Panc1 (cell line): ENCODE data around the gene LDLRAD4. TPM values are rescaled to one million over a fixed set of nuclear protein-coding genes. Genes with fewer than 3 reads are reported as not detected.

Source experiments
- ATAC-seq: fragments of 200-7000 bp; cut with Tn5 transposase; 2 replicates; pipeline ENCODE4 v1.9.1; 2020; ENCODE audit warnings: mild to moderate bottlenecking, moderate library complexity
- BruUV-seq: library from RNA; stranded (reverse); fragments of 400-500 nt; replicated peaks from 2 replicates; lab custom pipeline; 2021; lab: Mats Ljungman, UMichigan
- CTCF ChIA-PET: fragments of 300-600 bp; sonication (Branson Sonifier 250); formaldehyde crosslinking; loops from one replicate; lab custom pipeline; 2022; ENCODE audit warnings: antibody characterized with exemption; lab: Charles Lee
- POLR2A ChIA-PET: fragments of 300-600 bp; sonication (Branson Sonifier 250); formaldehyde crosslinking; loops from one replicate; lab custom pipeline; 2022; ENCODE audit warnings: antibody characterized with exemption; lab: Charles Lee
- DNase-seq: peaks from one replicate; pipeline ENCODE4 v3.0.0-alpha.2; 2010; ENCODE audit warnings: low read depth, low spot score
- H3K27ac ChIP-seq: 2 replicates; pipeline ENCODE4 v1.5.1; 2011; ENCODE audit warnings: mild to moderate bottlenecking, low read length, inconsistent platforms
- H3K27me3 ChIP-seq: fragments of 200-500 bp; sonication (Bioruptor generic); 2 replicates; pipeline ENCODE4 v1.6.0; 2014; ENCODE audit warnings: low read length, inconsistent platforms; ENCODE audit not compliant: control insufficient read depth, insufficient read depth
- H3K36me3 ChIP-seq: fragments of 200-500 bp; sonication (Bioruptor generic); 2 replicates; pipeline ENCODE4 v1.5.1; 2014; ENCODE audit warnings: inconsistent platforms, mild to moderate bottlenecking, low read length, moderate library complexity; ENCODE audit not compliant: control insufficient read depth, insufficient read depth
- H3K4me1 ChIP-seq: 2 replicates; pipeline ENCODE4 v1.5.1; 2011; ENCODE audit warnings: inconsistent platforms, mild to moderate bottlenecking, low read length, moderate library complexity; ENCODE audit not compliant: control insufficient read depth, insufficient read depth
- H3K4me3 ChIP-seq, 2 experiments: 2 replicates each; pipeline ENCODE4 v1.5.1; 2011 to 2012; ENCODE audit warnings: low read depth in 2 of 2, low read length in 2 of 2, mild to moderate bottlenecking in 2 of 2, inconsistent platforms in 1 of 2, moderate library complexity in 1 of 2
- H3K9me3 ChIP-seq: fragments of 200-500 bp; sonication (Bioruptor generic); 2 replicates; pipeline ENCODE4 v1.5.1; 2014; ENCODE audit warnings: low read depth, mild to moderate bottlenecking, inconsistent platforms, low read length, moderate library complexity; ENCODE audit not compliant: control insufficient read depth, insufficient read depth
- POLR2AphosphoS5 ChIP-seq: IDR thresholded peaks from 2 replicates; pipeline ENCODE4 v1.6.1; 2012; ENCODE audit warnings: mild to moderate bottlenecking, low read depth, low read length, moderate library complexity
- SIN3A ChIP-seq: IDR thresholded peaks from 2 replicates; pipeline ENCODE4 v1.6.1; 2012; ENCODE audit warnings: low read depth, mild to moderate bottlenecking, low read length, moderate library complexity, borderline replicate concordance; ENCODE audit not compliant: insufficient read depth
- TCF7L2 ChIP-seq: IDR thresholded peaks from 2 replicates; pipeline ENCODE4 v1.6.1; 2011; ENCODE audit warnings: mild to moderate bottlenecking, low read depth, low read length, inconsistent platforms
- in situ Hi-C: cut with HindIII; loops from 2 replicates; pipeline ENCODE4 v1.10.0; 2016; ENCODE audit warnings: low sequenced_read_pairs, low pct_unique_long_range_greater_than_20kb
- intact Hi-C: fragments of 100-400 bp; cut with micrococcal nuclease; formaldehyde crosslinking; loops from one replicate; pipeline ENCODE4 v1.10.0; 2022; ENCODE audit not compliant: unreplicated experiment
- microRNA-seq: library from miRNA; unstranded; fragments of <30 nt; microRNA quantifications from one replicate; pipeline ENCODE4 v1.1.0, GENCODE V29; 2020; ENCODE audit not compliant: unreplicated experiment
- total RNA-seq: library from RNA; stranded (reverse); gene quantifications from one replicate; pipeline ENCODE4 v1.2.1, GENCODE V29; 2021; ENCODE audit not compliant: unreplicated experiment
- TF ChIP-seq, protein P1 (sequence below): fragments of 450-650 bp; IDR thresholded peaks from 2 replicates; pipeline ENCODE4 v1.5.1; 2017; ENCODE audit warnings: mild to moderate bottlenecking
- TF ChIP-seq, protein P2 (sequence below), 2 experiments: IDR thresholded peaks; 2 replicates each; pipeline ENCODE4 v1.6.1; 2011 to 2012; ENCODE audit warnings: low read depth in 2 of 2, control low read depth in 1 of 2, low read length in 1 of 2, mild to moderate bottlenecking in 1 of 2, moderate library complexity in 1 of 2; ENCODE audit not compliant: insufficient read depth in 1 of 2

Gene LDLRAD4
- total RNA-seq, 1 experiment from 2014 or later, result 0.28 TPM

DNA sequence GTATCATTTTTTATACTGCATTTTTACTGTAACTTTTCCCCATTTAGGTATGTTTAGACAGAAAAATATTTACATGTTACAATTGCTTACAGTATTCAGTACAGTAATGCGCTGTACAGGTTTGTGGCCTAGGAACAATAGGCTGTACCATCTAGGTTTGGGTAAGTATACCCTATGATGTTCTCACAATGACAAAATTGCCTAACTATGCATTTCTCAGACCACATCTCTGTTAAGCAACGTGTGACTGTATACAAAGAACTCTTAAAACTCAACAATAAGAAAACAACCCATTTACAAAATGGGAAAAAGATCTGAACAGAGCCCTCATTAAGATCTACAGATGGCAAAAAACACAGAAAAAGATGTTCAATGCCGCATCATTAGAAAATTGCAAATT lies 478.4 kb downstream of the LDLRAD4 start:
- Histone ChIP-seq H3K27ac (no peak overlapping the region), H3K9me3 (peaks cover 9% of the 10 kb centered on the region; the same call in 1 of the 2 replicates), H3K4me1 (no peaks in the 10 kb centered on the region), H3K36me3 (no peaks in the 10 kb centered on the region), H3K27me3 (no peaks in the 10 kb centered on the region), H3K4me3 (no peak overlapping the region)
- in situ Hi-C loops, result no loop called here
- POLR2A ChIA-PET, result no interaction called here
- CTCF ChIA-PET, result no interaction called here
- DNase-seq, result no peak
- intact Hi-C loops, result no loop called here
- no peak for ATAC-seq
- TF ChIP-seq TCF7L2 (no peak), SIN3A (no peak), POLR2AphosphoS5 (no peak)
- TF ChIP-seq, protein P1, sequence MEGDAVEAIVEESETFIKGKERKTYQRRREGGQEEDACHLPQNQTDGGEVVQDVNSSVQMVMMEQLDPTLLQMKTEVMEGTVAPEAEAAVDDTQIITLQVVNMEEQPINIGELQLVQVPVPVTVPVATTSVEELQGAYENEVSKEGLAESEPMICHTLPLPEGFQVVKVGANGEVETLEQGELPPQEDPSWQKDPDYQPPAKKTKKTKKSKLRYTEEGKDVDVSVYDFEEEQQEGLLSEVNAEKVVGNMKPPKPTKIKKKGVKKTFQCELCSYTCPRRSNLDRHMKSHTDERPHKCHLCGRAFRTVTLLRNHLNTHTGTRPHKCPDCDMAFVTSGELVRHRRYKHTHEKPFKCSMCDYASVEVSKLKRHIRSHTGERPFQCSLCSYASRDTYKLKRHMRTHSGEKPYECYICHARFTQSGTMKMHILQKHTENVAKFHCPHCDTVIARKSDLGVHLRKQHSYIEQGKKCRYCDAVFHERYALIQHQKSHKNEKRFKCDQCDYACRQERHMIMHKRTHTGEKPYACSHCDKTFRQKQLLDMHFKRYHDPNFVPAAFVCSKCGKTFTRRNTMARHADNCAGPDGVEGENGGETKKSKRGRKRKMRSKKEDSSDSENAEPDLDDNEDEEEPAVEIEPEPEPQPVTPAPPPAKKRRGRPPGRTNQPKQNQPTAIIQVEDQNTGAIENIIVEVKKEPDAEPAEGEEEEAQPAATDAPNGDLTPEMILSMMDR, result no peak
- TF ChIP-seq, protein P2, sequence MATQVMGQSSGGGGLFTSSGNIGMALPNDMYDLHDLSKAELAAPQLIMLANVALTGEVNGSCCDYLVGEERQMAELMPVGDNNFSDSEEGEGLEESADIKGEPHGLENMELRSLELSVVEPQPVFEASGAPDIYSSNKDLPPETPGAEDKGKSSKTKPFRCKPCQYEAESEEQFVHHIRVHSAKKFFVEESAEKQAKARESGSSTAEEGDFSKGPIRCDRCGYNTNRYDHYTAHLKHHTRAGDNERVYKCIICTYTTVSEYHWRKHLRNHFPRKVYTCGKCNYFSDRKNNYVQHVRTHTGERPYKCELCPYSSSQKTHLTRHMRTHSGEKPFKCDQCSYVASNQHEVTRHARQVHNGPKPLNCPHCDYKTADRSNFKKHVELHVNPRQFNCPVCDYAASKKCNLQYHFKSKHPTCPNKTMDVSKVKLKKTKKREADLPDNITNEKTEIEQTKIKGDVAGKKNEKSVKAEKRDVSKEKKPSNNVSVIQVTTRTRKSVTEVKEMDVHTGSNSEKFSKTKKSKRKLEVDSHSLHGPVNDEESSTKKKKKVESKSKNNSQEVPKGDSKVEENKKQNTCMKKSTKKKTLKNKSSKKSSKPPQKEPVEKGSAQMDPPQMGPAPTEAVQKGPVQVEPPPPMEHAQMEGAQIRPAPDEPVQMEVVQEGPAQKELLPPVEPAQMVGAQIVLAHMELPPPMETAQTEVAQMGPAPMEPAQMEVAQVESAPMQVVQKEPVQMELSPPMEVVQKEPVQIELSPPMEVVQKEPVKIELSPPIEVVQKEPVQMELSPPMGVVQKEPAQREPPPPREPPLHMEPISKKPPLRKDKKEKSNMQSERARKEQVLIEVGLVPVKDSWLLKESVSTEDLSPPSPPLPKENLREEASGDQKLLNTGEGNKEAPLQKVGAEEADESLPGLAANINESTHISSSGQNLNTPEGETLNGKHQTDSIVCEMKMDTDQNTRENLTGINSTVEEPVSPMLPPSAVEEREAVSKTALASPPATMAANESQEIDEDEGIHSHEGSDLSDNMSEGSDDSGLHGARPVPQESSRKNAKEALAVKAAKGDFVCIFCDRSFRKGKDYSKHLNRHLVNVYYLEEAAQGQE (IDR thresholded peaks at IDR 0.05; ENCODE audit: insufficient read depth in 1 of 2, low read depth in 2 of 2, low read length in 1 of 2), result no peak
- no TSS peak for BruUV-seq

DNA sequence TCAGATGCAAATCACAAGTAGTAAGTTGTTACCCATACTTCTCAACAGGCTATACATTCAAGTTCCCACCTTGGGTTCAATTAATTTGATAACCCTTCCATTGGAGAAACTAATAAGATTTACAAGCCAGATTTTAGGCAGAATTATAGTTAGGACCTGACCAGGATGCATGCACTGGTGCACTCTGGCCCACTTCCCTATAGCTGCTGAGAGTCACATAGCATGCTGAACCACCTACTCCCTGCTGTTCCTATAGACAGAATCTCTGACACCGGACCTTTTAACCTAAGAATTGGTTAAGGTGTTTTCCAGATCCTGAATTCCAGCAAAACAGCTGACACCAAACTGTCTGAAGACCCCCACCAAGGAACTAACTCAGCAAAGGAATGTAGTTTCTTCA lies 481.6 kb downstream of the LDLRAD4 start:
- Histone ChIP-seq H3K4me1 (no peaks in the 10 kb centered on the region), H3K36me3 (no peaks in the 10 kb centered on the region), H3K27me3 (no peaks in the 10 kb centered on the region), H3K27ac (no peak overlapping the region), H3K9me3 (peaks cover 38% of the 10 kb centered on the region; the same call in 1 of the 2 replicates), H3K4me3 (no peak overlapping the region)
- CTCF ChIA-PET, result no interaction called here
- intact Hi-C loops, result no loop called here
- no TSS peak for BruUV-seq
- TF ChIP-seq SIN3A, result no peak
- no peak for TF ChIP-seq TCF7L2
- DNase-seq (no peak), ATAC-seq (no peak)
- POLR2A ChIA-PET, result no interaction called here
- in situ Hi-C loops, result no loop called here

Small RNAs within 50 kb of the gene (microRNA-seq; reads per million reads assigned to microRNA genes)
- not detected for gene MIR4526
- not detected for gene MIR5190

Other genes starting within 250 kb of the LDLRAD4 start
- 27.2 TPM for gene CEP192, start 227.4 kb upstream of the LDLRAD4 start, total RNA-seq